Measurements from ENCODE around the gene MAPKBP1.

DNA sequence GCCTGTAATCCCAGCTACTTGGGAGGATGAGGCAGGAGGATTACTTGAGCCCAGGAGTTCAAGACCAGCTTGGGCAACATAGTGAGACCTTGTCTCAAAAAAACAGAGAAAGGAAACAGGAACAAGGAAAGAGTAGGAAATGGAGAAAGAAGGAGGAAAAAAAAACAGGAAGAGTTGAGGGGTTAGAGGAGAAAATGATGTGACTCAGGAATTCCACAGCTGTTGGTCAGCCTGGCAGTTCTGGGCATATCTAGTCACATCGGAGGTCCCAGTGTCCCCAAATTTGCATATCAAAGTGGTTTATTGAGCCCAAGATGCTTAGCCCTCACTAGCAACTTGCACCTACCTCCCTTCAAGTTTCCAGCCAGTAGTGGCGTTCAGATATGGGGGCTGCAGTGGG is 34.8 kb downstream of the MAPKBP1 start:
- no peak for TF ChIP-seq POLR2A (IDR thresholded peaks at IDR 0.05)
- TF ChIP-seq CTCF (IDR thresholded peaks at IDR 0.05 in 4 of 5, conservative IDR thresholded peaks at IDR 0.05 in 1 of 5), result no peak
